Activated CD4-positive, alpha-beta T cell treated with anti-CD3 and anti-CD28 coated beads for 36 hours (primary cell): ENCODE data around the gene PRDM16. TPM values are rescaled to one million over a fixed set of nuclear protein-coding genes. Genes with fewer than 3 reads are reported as not detected.

Experiments
- ATAC-seq: fragments of 200-7000 bp; cut with Tn5 transposase; one replicate; pipeline ENCODE4 v1.10.0; 2021; ENCODE audit warnings: mild to moderate bottlenecking, moderate library complexity
- CTCF ChIA-PET: fragments of 350-600 bp; sonication (Branson Sonifier 250); formaldehyde crosslinking; loops from one replicate; lab custom pipeline; 2021; ENCODE audit warnings: antibody characterized with exemption; lab: Charles Lee
- POLR2A ChIA-PET: fragments of 350-600 bp; sonication (Branson Sonifier 250); formaldehyde crosslinking; loops from one replicate; lab custom pipeline; 2021; ENCODE audit warnings: antibody characterized with exemption, inconsistent platforms; lab: Charles Lee
- DNase-seq: peaks from one replicate; pipeline ENCODE4 v3.0.0-alpha.2; 2020
- H3K27ac Mint-ChIP-seq: one replicate; pipeline ENCODE4 v1.8.0; 2021; ENCODE audit warnings: mixed read lengths
- H3K27me3 Mint-ChIP-seq: one replicate; pipeline ENCODE4 v1.8.0; 2021; ENCODE audit warnings: mixed read lengths
- H3K36me3 Mint-ChIP-seq: one replicate; pipeline ENCODE4 v1.8.0; 2021; ENCODE audit warnings: low read depth, mixed read lengths
- H3K4me1 Mint-ChIP-seq: one replicate; pipeline ENCODE4 v1.8.0; 2021; ENCODE audit warnings: mixed read lengths
- H3K4me3 Mint-ChIP-seq: one replicate; pipeline ENCODE4 v1.8.0; 2021; ENCODE audit warnings: mild to moderate bottlenecking, moderate library complexity, mixed read lengths
- H3K9me3 Mint-ChIP-seq: one replicate; pipeline ENCODE4 v1.8.0; 2021; ENCODE audit warnings: low read depth, mixed read lengths
- intact Hi-C, 2 experiments: fragments of 100-400 bp; cut with DNase I in 1 of 2; cut with micrococcal nuclease in 1 of 2; formaldehyde crosslinking; loops; one replicate each; pipeline versions ENCODE4 v1.14.2 to v1.15.1; 2022 to 2024; cut with DNase I, micrococcal nuclease
- total RNA-seq, 2 experiments: library from RNA; stranded (reverse); gene quantifications; one replicate each; pipeline ENCODE4 v1.2.3, GENCODE V29; 2021

Gene PRDM16
- total RNA-seq, 2 experiments from 2014 or later = 0.32 TPM; not detected in 1

DNA sequence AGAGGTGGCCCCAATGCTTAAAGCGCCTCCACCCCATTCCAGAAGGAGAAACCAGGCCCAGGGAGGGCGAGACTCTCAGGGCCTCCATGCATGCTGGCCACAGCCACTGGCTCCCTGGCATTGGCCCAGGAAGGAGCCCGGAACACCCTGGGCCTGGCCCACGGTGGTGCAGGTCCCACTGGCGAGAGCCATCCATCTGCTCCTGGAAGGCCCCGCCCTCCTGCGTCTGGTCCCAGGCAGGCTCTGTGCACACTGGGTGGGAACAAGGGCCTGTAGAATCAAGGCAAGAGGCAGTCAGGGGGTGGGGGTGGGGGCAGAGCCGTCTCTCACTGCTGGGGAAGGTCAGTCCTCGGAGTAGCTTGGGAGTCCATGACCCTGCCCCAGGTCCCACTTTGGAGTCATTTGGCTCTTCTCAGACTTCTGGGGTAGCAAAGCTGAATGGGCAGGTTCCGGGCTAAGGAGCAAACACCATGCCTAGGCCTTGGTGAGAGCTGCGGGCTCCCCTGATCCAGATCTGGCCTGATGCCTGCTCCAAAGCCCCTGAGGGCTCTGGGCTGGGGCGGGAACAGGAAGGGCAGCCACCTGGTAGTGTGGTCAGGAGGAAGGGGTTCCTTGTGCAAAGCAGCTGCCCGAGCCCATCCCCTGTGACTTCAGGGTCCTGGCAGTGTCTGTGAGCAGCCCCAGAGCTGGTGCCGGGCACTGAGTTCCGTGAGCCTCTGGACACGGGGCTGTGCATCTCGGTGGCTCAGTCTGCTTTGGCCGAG, 278.4 kb downstream of the PRDM16 start:
- Mint-ChIP-seq H3K27ac (no peak overlapping the region), H3K4me1 (no peaks in the 10 kb centered on the region), H3K36me3 (no peaks in the 10 kb centered on the region), H3K27me3 (peaks cover 3% of the 10 kb centered on the region), H3K9me3 (peaks cover 11% of the 10 kb centered on the region), H3K4me3 (no peak overlapping the region)
- intact Hi-C loops = no loop called here
- no peak for DNase-seq
- CTCF ChIA-PET = no interaction called here
- POLR2A ChIA-PET = no interaction called here
- no peak for ATAC-seq

DNA sequence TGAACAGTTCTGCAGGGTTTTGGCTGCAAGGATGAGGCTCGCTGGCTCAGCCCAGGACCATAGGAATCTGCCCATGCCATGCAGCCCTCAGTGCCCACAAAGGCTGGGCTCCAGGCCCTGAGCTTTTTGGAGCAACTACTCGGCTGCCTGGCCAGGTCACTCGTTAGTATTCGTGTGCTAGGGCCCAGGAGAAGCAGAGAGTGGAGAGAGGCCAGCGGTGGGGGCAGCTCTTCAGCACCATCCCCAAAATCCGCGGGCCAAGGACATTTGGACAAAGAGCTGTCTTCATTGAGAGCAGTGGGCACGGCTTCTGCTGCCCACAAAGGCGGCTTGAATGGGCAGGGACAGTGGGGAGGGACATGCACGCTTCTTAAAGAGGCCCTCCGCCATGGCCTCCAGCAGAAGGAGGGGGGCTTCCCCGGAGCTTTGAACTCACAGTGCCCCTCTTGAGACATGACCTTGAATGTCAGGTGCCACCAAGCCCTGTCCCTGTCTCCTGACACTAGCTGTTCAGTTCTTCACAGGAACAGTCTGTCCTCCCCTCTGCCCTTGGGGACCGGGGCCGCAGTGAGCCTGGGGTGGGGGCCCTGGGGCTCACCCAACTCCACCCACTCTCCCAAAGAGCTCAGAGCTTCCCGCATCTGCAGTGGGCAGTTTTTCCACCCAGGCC, 279.3 kb downstream of the PRDM16 start:
- intact Hi-C loops = no loop called here
- H3K36me3 Mint-ChIP-seq = no peaks in the 10 kb centered on the region
- POLR2A ChIA-PET = no interaction called here

DNA sequence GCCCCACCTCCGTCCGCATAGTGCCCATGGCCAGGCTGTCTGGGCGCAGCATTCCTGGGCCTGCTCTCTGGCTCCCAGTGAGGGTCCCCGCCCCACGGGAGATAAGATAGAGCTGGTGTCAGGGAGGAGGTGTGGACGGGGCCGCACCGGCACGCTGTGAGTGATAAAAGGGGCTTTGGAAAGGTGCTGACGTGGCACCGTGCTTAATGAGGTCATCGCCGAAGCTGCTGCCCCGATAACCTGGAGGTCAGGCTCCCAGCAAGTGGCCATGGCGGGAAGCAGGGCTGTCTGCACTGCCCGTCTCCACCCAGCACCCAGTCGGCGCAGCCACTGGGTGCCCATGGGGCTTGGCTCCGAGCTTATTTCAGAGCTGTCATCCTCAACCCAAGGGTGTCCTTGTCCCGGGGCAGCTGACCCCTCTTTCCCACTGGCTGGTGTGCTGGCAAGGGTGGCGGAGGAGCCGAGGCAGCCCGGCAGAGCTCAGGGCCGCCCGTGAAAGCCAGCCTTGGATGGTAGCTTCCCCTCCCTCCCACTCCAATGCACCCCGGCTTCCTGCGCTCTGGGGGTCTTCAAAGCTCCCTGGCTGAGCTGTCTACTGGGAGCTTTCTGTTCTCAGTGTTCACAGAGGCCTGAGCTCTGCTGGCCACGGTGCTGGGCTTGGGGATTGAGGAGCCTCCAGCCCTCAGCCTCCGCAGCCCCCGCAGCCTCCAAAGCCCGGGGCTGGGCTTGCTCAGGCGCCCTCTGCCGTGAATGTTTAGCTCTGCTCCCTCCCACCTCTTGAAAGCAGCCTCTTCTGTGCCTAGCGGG, 280.4 kb downstream of the PRDM16 start:
- ATAC-seq (no peak), DNase-seq (no peak)
- Mint-ChIP-seq H3K9me3 (peaks cover 6% of the 10 kb centered on the region), H3K36me3 (no peaks in the 10 kb centered on the region), H3K27me3 (peaks cover 2% of the 10 kb centered on the region), H3K4me1 (no peaks in the 10 kb centered on the region), H3K4me3 (no peak overlapping the region), H3K27ac (no peak overlapping the region)
- ChIA-PET CTCF (no interaction called here), POLR2A (no interaction called here)
- intact Hi-C loops = no loop called here

More for the DNA sequence above, 279.3 kb downstream of the PRDM16 start:
- no peaks in the 10 kb centered on the region for H3K4me1 Mint-ChIP-seq
- H3K9me3 Mint-ChIP-seq = peaks cover 11% of the 10 kb centered on the region
- no peak overlapping the region for H3K4me3 Mint-ChIP-seq
- ATAC-seq (no peak), DNase-seq (no peak)
- CTCF ChIA-PET = no interaction called here
- H3K27me3 Mint-ChIP-seq = peaks cover 4% of the 10 kb centered on the region
- H3K27ac Mint-ChIP-seq = no peak overlapping the region

DNA sequence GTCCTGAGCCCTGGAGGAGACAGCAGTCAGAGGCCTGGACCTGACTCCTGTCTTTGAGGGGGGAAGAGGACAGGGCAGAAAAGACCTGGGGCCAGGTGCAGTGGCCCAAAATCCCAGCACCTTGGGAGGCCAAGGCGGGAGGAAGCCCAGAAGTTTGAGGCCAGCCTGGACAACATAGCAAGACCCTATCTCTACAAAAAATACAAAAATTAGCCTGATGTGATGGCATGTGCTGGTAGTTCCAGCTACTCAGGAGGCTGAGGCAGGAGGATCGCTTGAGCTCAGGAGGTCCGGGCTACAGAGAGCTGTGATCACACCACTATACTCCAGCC, 280.9 kb downstream of the PRDM16 start:
- H3K4me1 Mint-ChIP-seq = no peaks in the 10 kb centered on the region
- DNase-seq (no peak), ATAC-seq (no peak)
- H3K36me3 Mint-ChIP-seq = no peaks in the 10 kb centered on the region
- CTCF ChIA-PET = no interaction called here
- POLR2A ChIA-PET = no interaction called here
- H3K27ac Mint-ChIP-seq = no peak overlapping the region
- H3K9me3 Mint-ChIP-seq = no peaks in the 10 kb centered on the region
- peaks cover 2% of the 10 kb centered on the region for H3K27me3 Mint-ChIP-seq
- intact Hi-C loops = no loop called here
- no peak overlapping the region for H3K4me3 Mint-ChIP-seq

- Mint-ChIP-seq H3K27me3 (peaks cover 2% of the 10 kb centered on the region), H3K9me3 (no peaks in the 10 kb centered on the region), H3K36me3 (no peaks in the 10 kb centered on the region), H3K4me1 (no peaks in the 10 kb centered on the region), H3K27ac (no peak overlapping the region), H3K4me3 (no peak overlapping the region)
- CTCF ChIA-PET = no interaction called here
- ATAC-seq (no peak), DNase-seq (no peak)
- POLR2A ChIA-PET = no interaction called here
- intact Hi-C loops = no loop called here
Measured at GRCh38 chr1:3350506-3351261, 281.7 kb downstream of the PRDM16 start.

- Mint-ChIP-seq H3K36me3 (no peaks in the 10 kb centered on the region), H3K4me3 (no peak overlapping the region), H3K27ac (no peak overlapping the region), H3K4me1 (no peaks in the 10 kb centered on the region), H3K9me3 (no peaks in the 10 kb centered on the region), H3K27me3 (peaks cover 2% of the 10 kb centered on the region)
- intact Hi-C loops = no loop called here
- DNase-seq (no peak), ATAC-seq (no peak)
- ChIA-PET CTCF (no interaction called here), POLR2A (no interaction called here)
Measured at GRCh38 chr1:3351449-3352298, 282.7 kb downstream of the PRDM16 start.

- ATAC-seq (no peak), DNase-seq (no peak)
- Mint-ChIP-seq H3K9me3 (no peaks in the 10 kb centered on the region), H3K27me3 (peaks cover 2% of the 10 kb centered on the region), H3K4me3 (no peak overlapping the region), H3K4me1 (no peaks in the 10 kb centered on the region), H3K27ac (no peak overlapping the region), H3K36me3 (no peaks in the 10 kb centered on the region)
- POLR2A ChIA-PET = no interaction called here
- intact Hi-C loops = no loop called here
- CTCF ChIA-PET = no interaction called here
Measured at GRCh38 chr1:3352299-3352951, 283.4 kb downstream of the PRDM16 start.

DNA sequence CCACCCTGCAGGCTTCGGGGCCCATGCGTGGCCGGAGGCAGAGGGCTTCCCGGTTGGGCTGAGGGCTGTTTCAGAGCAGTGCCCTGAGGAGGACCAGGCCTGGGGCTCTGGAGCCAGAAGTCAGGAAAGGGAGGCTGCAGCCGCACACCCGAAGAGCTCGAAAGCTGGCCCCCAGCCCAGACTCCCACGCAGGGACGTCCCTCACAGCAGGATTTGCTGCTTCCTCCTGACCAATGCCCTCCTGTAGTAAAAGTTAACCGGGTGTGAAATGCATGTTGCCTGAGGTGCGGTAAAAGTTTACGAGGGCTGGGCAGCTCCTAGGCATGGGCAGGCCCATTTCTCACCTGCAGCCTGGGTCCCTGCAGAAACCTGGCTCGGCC, 283.9 kb downstream of the PRDM16 start:
- DNase-seq (no peak), ATAC-seq (no peak)
- no peaks in the 10 kb centered on the region for H3K4me1 Mint-ChIP-seq
- ChIA-PET CTCF (no interaction called here), POLR2A (no interaction called here)
- no peak overlapping the region for H3K4me3 Mint-ChIP-seq
- no peaks in the 10 kb centered on the region for H3K9me3 Mint-ChIP-seq
- intact Hi-C loops = no loop called here
- H3K27me3 Mint-ChIP-seq = peaks cover 2% of the 10 kb centered on the region
- no peaks in the 10 kb centered on the region for H3K36me3 Mint-ChIP-seq
- H3K27ac Mint-ChIP-seq = no peak overlapping the region

DNA sequence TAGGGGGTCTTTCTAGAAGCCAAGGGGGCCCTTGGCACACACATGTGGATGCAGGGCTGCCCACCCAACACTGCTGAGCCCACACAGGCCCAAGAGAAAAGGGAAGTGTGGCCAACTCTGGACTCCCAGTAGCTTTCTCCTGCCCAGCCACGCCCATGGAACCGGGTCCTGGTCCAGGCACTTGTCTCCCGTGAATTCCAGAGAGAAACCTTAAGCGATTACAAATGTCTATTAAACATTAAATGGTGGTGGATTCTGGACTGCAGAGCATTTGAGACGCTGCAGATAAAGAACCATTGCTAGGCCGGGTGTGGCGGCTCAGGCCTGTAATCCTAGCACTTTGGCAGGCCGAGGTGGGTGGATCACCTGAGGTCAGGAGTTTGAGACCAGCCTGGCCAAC, 284.9 kb downstream of the PRDM16 start:
- ChIA-PET CTCF (no interaction called here), POLR2A (no interaction called here)
- intact Hi-C loops = no loop called here
- H3K9me3 Mint-ChIP-seq = no peaks in the 10 kb centered on the region
- no peak for DNase-seq
- no peaks in the 10 kb centered on the region for H3K4me1 Mint-ChIP-seq
- no peak overlapping the region for H3K27ac Mint-ChIP-seq
- peaks cover 2% of the 10 kb centered on the region for H3K27me3 Mint-ChIP-seq
- H3K4me3 Mint-ChIP-seq = no peak overlapping the region
- ATAC-seq = no peak
- H3K36me3 Mint-ChIP-seq = no peaks in the 10 kb centered on the region

GRCh38 chr1:3355089-3355488, 286.1 kb downstream of the PRDM16 start:
- CTCF ChIA-PET = no interaction called here
- Mint-ChIP-seq H3K27ac (no peak overlapping the region), H3K4me3 (no peak overlapping the region), H3K36me3 (no peaks in the 10 kb centered on the region), H3K4me1 (no peaks in the 10 kb centered on the region), H3K27me3 (peaks cover 2% of the 10 kb centered on the region), H3K9me3 (no peaks in the 10 kb centered on the region)
- intact Hi-C loops = no loop called here
- no peak for ATAC-seq
- POLR2A ChIA-PET = no interaction called here
- no peak for DNase-seq
